SK-N-SH (cell line): Measurements from ENCODE around the gene GTF2A1L. TPM values are rescaled to one million over a fixed set of nuclear protein-coding genes. Genes with fewer than 3 reads are reported as not detected.

Experiments used
- CTCF ChIA-PET: fragments of 300-600, 350-600 bp; formaldehyde crosslinking; extraction: SDS; loops from one replicate; lab custom pipeline; 2021; lab: Yijun Ruan, JAX
- POLR2A ChIA-PET: fragments of 350-600 bp; sonication (Branson Sonifier 250); formaldehyde crosslinking; extraction: SDS; loops from one replicate; lab custom pipeline; 2020; ENCODE audit warnings: antibody characterized with exemption, inconsistent platforms; lab: Yijun Ruan, JAX
- DNase-seq: peaks from one replicate; pipeline ENCODE4 v3.0.0; 2012
- H2AFZ ChIP-seq: fragments of 200-600 bp; sonication (generic); 2 replicates; pipeline ENCODE4 v1.8.1; 2016; ENCODE audit warnings: antibody characterized with exemption, mild to moderate bottlenecking, low read depth
- H3F3A ChIP-seq: fragments of 200-600 bp; sonication (generic); replicated peaks from 2 replicates; pipeline ENCODE3; 2016; ENCODE audit warnings: antibody characterized with exemption, mild to moderate bottlenecking; ENCODE audit not compliant: insufficient read depth
- H3K27ac ChIP-seq, 2 experiments: fragments of 200-500 bp in 1 of 2; fragments of 200-600 bp in 1 of 2; sonication (Bioruptor generic) in 1 of 2; sonication (generic), shearing (Covaris generic) in 1 of 2; 2 replicates each; pipeline versions ENCODE4 v1.5.1 to v1.6.1; 2014 to 2016; ENCODE audit warnings: low read depth in 2 of 2, inconsistent platforms in 1 of 2, low read length in 1 of 2, mild to moderate bottlenecking in 1 of 2, mixed read lengths in 1 of 2
- H3K27me3 ChIP-seq: fragments of 200-600 bp; sonication (generic), shearing (Covaris generic); 2 replicates; pipeline ENCODE4 v1.6.1; 2016; ENCODE audit warnings: mixed run types; ENCODE audit not compliant: insufficient read depth
- H3K36me3 ChIP-seq, 2 experiments: fragments of 200-500 bp in 1 of 2; fragments of 200-600 bp in 1 of 2; sonication (Bioruptor generic) in 1 of 2; sonication (generic) in 1 of 2; replicated peaks in 1 of 2; 2 replicates each; pipeline versions ENCODE3 to v1.5.1; 2014 to 2016; ENCODE audit warnings: low read length in 1 of 2, mild to moderate bottlenecking in 1 of 2; ENCODE audit not compliant: insufficient read depth in 2 of 2, control insufficient read depth in 1 of 2
- H3K4me1 ChIP-seq, 2 experiments: fragments of 200-500 bp in 1 of 2; fragments of 200-600 bp in 1 of 2; sonication (Bioruptor generic) in 1 of 2; sonication (generic), shearing (Covaris generic) in 1 of 2; 2 replicates each; pipeline versions ENCODE4 v1.5.1 to v1.6.1; 2014 to 2016; ENCODE audit warnings: low read depth in 1 of 2, low read length in 1 of 2, mixed run types in 1 of 2; ENCODE audit not compliant: insufficient read depth in 2 of 2, control insufficient read depth in 1 of 2
- H3K4me2 ChIP-seq: fragments of 200-600 bp; sonication (generic), shearing (Covaris generic); 2 replicates; pipeline ENCODE4 v1.6.1; 2017; ENCODE audit warnings: mixed run types
- H3K4me3 ChIP-seq, 2 experiments: fragments of 200-500 bp in 1 of 2; fragments of 200-600 bp in 1 of 2; sonication (Bioruptor generic) in 1 of 2; sonication (generic), shearing (Covaris generic) in 1 of 2; 2 replicates each; pipeline versions ENCODE4 v1.5.1 to v1.8.1; 2014 to 2016; ENCODE audit warnings: low read depth in 2 of 2, inconsistent platforms in 1 of 2, low read length in 1 of 2, mild to moderate bottlenecking in 1 of 2, mixed read lengths in 1 of 2, moderate library complexity in 1 of 2
- H3K79me2 ChIP-seq: fragments of 200-600 bp; sonication (generic); 2 replicates; pipeline ENCODE4 v1.8.1; 2017; ENCODE audit warnings: mild to moderate bottlenecking; ENCODE audit not compliant: insufficient read depth
- H3K9ac ChIP-seq: fragments of 200-600 bp; sonication (generic); 2 replicates; pipeline ENCODE4 v1.6.1; 2017; ENCODE audit warnings: mixed run types
- H3K9me2 ChIP-seq: fragments of 200-600 bp; sonication (generic); 2 replicates; pipeline ENCODE4 v1.6.1; 2017; ENCODE audit warnings: mixed run types
- H3K9me3 ChIP-seq: fragments of 200-600 bp; sonication (generic); 2 replicates; pipeline ENCODE4 v1.6.1; 2017; ENCODE audit warnings: mixed run types, mild to moderate bottlenecking, moderate library complexity
- H4K20me1 ChIP-seq: fragments of 200-600 bp; sonication (generic); 2 replicates; pipeline ENCODE4 v1.6.1; 2017; ENCODE audit warnings: mild to moderate bottlenecking, mixed run types; ENCODE audit not compliant: insufficient read depth
- CHD2 ChIP-seq: fragments of 150-350 bp; IDR thresholded peaks from 2 replicates; pipeline ENCODE4 v1.6.1; 2018; ENCODE audit warnings: low read length; ENCODE audit not compliant: partially characterized antibody
- EP300 ChIP-seq, 2 experiments: IDR thresholded peaks; 2 replicates each; pipeline versions ENCODE4 v1.4.0 to v1.6.1; 2012; ENCODE audit warnings: borderline replicate concordance in 1 of 2, low read depth in 1 of 2, low read length in 1 of 2
- FOSL2 ChIP-seq: IDR thresholded peaks from 2 replicates; pipeline ENCODE4 v1.4.0; 2012; ENCODE audit warnings: low read depth, mild to moderate bottlenecking, moderate library complexity, borderline replicate concordance
- MEF2A ChIP-seq: IDR thresholded peaks from 2 replicates; pipeline ENCODE4 v1.4.0; 2012; ENCODE audit warnings: low read depth, borderline replicate concordance
- MXI1 ChIP-seq: IDR thresholded peaks from 2 replicates; pipeline ENCODE4 v1.6.1; 2012; ENCODE audit warnings: mild to moderate bottlenecking, low read depth, low read length, improper control_type of control experiment
- NRF1 ChIP-seq: IDR thresholded peaks from 2 replicates; pipeline ENCODE4 v1.6.1; 2012; ENCODE audit warnings: low read depth, mild to moderate bottlenecking, low read length
- RAD21 ChIP-seq: IDR thresholded peaks from 2 replicates; pipeline ENCODE4 v1.6.1; 2012; ENCODE audit warnings: mild to moderate bottlenecking, low read length
- RXRA ChIP-seq: IDR thresholded peaks from 2 replicates; pipeline ENCODE4 v1.4.0; 2012; ENCODE audit warnings: low read depth, mild to moderate bottlenecking, borderline replicate concordance
- SIN3A ChIP-seq: IDR thresholded peaks from 2 replicates; pipeline ENCODE4 v1.6.1; 2012; ENCODE audit warnings: low read depth, mild to moderate bottlenecking, low read length, moderate library complexity, borderline replicate concordance
- TAF1 ChIP-seq: IDR thresholded peaks from 2 replicates; pipeline ENCODE4 v1.6.1; 2012; ENCODE audit warnings: low read depth, mild to moderate bottlenecking, low read length, moderate library complexity, borderline replicate concordance
- TCF12 ChIP-seq: IDR thresholded peaks from 2 replicates; pipeline ENCODE4 v1.4.0; 2012
- WGBS: methylation state at CpG from one replicate; pipeline ENCODE4 v1.1.6; 2017; ENCODE audit warnings: low lambda C conversion rate; 5-methylcytosine and 5-hydroxymethylcytosine counted together
- polyA plus RNA-seq, 3 experiments: library from polyadenylated mRNA; depleted of rRNA; stranded (reverse); fragments of >200 nt; gene quantifications; 2 replicates each; pipeline ENCODE4 v1.2.3, GENCODE V29; 2012
- TF ChIP-seq, protein P1 (sequence below): fragments of 150-350 bp; IDR thresholded peaks from 2 replicates; pipeline ENCODE4 v1.6.1; 2016; ENCODE audit warnings: mild to moderate bottlenecking, low read depth, low read length
- TF ChIP-seq, protein P2 (sequence below): IDR thresholded peaks from 2 replicates; pipeline ENCODE4 v1.6.1; 2012; ENCODE audit warnings: mild to moderate bottlenecking, low read depth, low read length, moderate library complexity
- TF ChIP-seq, protein P3 (sequence below): IDR thresholded peaks from 2 replicates; pipeline ENCODE4; 2012

Gene GTF2A1L
- polyA plus RNA-seq, 1 of the 3 experiments (the other 2 are of a cell fraction) = 0.36 TPM

DNA sequence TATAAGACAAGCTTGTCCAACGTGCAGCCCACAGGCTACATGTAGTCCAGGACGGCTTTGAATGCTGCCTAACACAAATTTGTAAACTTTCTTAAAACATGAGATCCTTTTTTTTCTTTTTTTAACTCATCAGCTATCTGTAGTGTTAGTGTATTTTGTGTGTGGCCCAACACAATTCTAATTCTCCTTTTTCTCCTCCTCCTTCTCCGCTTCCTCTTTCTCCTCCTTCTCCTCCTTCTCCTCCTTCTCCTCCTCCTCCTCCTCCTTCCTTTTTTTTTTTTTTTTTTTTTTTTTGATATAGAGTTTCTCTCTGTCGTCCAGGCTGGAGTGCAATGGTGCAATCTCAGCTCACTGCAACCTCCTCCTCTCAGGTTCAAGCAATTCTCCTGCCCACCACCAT, 39.3 kb upstream of the GTF2A1L start:
- TF ChIP-seq FOSL2 = no peak
- no peak for TF ChIP-seq RXRA
- TF ChIP-seq, protein P1, sequence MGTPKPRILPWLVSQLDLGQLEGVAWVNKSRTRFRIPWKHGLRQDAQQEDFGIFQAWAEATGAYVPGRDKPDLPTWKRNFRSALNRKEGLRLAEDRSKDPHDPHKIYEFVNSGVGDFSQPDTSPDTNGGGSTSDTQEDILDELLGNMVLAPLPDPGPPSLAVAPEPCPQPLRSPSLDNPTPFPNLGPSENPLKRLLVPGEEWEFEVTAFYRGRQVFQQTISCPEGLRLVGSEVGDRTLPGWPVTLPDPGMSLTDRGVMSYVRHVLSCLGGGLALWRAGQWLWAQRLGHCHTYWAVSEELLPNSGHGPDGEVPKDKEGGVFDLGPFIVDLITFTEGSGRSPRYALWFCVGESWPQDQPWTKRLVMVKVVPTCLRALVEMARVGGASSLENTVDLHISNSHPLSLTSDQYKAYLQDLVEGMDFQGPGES = no peak
- TF ChIP-seq EP300 (IDR thresholded peaks at IDR 0.05; ENCODE audit: borderline replicate concordance in 1 of 2, low read depth in 1 of 2, low read length in 1 of 2) = no peak
- TF ChIP-seq NRF1 = no peak
- no peak for TF ChIP-seq TAF1
- TF ChIP-seq MXI1 = no peak
- no peak for TF ChIP-seq SIN3A
- TF ChIP-seq, protein P2, sequence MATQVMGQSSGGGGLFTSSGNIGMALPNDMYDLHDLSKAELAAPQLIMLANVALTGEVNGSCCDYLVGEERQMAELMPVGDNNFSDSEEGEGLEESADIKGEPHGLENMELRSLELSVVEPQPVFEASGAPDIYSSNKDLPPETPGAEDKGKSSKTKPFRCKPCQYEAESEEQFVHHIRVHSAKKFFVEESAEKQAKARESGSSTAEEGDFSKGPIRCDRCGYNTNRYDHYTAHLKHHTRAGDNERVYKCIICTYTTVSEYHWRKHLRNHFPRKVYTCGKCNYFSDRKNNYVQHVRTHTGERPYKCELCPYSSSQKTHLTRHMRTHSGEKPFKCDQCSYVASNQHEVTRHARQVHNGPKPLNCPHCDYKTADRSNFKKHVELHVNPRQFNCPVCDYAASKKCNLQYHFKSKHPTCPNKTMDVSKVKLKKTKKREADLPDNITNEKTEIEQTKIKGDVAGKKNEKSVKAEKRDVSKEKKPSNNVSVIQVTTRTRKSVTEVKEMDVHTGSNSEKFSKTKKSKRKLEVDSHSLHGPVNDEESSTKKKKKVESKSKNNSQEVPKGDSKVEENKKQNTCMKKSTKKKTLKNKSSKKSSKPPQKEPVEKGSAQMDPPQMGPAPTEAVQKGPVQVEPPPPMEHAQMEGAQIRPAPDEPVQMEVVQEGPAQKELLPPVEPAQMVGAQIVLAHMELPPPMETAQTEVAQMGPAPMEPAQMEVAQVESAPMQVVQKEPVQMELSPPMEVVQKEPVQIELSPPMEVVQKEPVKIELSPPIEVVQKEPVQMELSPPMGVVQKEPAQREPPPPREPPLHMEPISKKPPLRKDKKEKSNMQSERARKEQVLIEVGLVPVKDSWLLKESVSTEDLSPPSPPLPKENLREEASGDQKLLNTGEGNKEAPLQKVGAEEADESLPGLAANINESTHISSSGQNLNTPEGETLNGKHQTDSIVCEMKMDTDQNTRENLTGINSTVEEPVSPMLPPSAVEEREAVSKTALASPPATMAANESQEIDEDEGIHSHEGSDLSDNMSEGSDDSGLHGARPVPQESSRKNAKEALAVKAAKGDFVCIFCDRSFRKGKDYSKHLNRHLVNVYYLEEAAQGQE = no peak
- no peak for TF ChIP-seq TCF12
- no peak for TF ChIP-seq RAD21
- no peak for TF ChIP-seq MEF2A
- TF ChIP-seq CHD2 = no peak
- TF ChIP-seq, protein P3, sequence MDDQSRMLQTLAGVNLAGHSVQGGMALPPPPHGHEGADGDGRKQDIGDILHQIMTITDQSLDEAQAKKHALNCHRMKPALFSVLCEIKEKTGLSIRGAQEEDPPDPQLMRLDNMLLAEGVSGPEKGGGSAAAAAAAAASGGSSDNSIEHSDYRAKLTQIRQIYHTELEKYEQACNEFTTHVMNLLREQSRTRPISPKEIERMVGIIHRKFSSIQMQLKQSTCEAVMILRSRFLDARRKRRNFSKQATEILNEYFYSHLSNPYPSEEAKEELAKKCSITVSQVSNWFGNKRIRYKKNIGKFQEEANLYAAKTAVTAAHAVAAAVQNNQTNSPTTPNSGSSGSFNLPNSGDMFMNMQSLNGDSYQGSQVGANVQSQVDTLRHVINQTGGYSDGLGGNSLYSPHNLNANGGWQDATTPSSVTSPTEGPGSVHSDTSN = no peak
- TF ChIP-seq, all 33 proteins: peak for 0
- 78% methylated on average over 4 of the region's 4 CpGs for WGBS

More for the DNA sequence above, 39.3 kb upstream of the GTF2A1L start:
- H3K4me3 ChIP-seq = no peak overlapping the region
- H3K9me2 ChIP-seq = no peaks in the 10 kb centered on the region
- CTCF ChIA-PET = interaction anchor here (0.7 to 1.6 kb wide), 2 partner anchors 10 to 22 kb away, joined by 3 to 8 read pairs; no protein-coding TSS in a partner anchor
- no peaks in the 10 kb centered on the region for H4K20me1 ChIP-seq
- POLR2A ChIA-PET = no interaction called here
- H3K4me1 ChIP-seq = no peaks in the 10 kb centered on the region
- H3K79me2 ChIP-seq = no peaks in the 10 kb centered on the region
- no peak overlapping the region for H3K4me2 ChIP-seq
- no peaks in the 10 kb centered on the region for H3F3A ChIP-seq
- no peak overlapping the region for H3K27ac ChIP-seq
- no peak for DNase-seq
- H3K9me3 ChIP-seq = no peaks in the 10 kb centered on the region
- H3K36me3 ChIP-seq = peaks cover 0 to 10% of the 10 kb centered on the region in 2 experiments
- H3K27me3 ChIP-seq = no peaks in the 10 kb centered on the region
- H2AFZ ChIP-seq = no peak overlapping the region
- no peak overlapping the region for H3K9ac ChIP-seq
